ENCODE measurements around the gene SLC2A9. TPM values are rescaled to one million over a fixed set of nuclear protein-coding genes. Genes with fewer than 3 reads are reported as not detected.

Gene SLC2A9
- polyA plus RNA-seq, 1 donor from 2014 or later, result not detected

DNA sequence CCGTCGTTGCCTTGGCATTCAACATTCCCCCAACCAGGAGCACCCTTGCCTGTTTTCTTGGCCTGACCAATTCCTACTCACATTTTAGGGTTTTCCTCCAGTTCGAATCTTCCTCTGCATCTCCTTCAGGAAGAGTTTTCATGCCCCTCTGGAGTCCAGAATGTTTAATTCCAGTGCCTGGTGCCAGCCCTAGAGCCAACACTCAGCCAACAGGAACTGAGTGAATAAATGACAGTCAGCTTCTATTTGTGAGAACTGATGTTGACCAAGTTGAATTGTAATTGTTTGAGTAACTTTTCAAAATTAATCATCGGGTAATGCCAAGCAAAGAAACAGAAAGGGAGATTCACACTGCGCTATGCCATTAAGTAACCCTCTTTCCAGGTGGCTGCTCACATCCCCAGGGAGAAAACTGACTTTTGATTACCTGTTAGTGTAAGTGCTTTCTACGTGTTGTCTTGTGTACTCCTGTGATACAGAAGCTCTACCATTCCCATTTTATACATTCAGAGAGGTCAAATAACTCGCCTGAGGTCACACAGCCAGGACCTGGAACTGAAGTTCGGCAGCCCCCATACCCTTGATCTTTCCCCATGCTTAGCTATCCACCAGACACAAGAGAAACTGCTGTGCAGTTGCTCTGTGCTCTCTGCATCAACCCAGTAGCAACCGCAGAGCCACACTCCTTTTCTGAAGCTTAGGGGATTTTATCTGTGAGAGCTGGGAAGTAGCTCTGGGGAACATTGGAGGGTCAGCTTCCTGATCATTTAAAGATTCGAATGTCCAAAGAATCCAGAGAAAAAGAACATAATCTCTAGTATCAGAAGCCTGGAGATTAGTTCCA, 19.0 kb upstream of the SLC2A9 start:
- no peaks in the 10 kb centered on the region for H4K20me1 ChIP-seq (ENCODE audit: insufficient read depth)
- H2AFZ ChIP-seq (ENCODE audit: low read depth, low read length), result no peak overlapping the region
- no peak overlapping the region for H3K4me2 ChIP-seq (ENCODE audit: low read length)
- H3K27ac ChIP-seq (ENCODE audit: low read length), result no peak overlapping the region
- H3K27me3 ChIP-seq (ENCODE audit: insufficient read depth, low read depth, low read length), result no peaks in the 10 kb centered on the region
- no peak overlapping the region for H3K4me3 ChIP-seq (ENCODE audit: low read length)
- TF ChIP-seq RAD21 (conservative IDR thresholded peaks at IDR 0.05) (no peak), SMC3 (conservative IDR thresholded peaks at IDR 0.05; ENCODE audit: poor library complexity) (no peak), EZH2 (IDR thresholded peaks at IDR 0.05; ENCODE audit: borderline replicate concordance, insufficient read depth, low read length, poor library complexity, severe bottlenecking) (no peak), POLR2AphosphoS5 (IDR thresholded peaks at IDR 0.05) (no peak), TAF1 (IDR thresholded peaks at IDR 0.05; ENCODE audit: low read depth) (no peak), EP300 (conservative IDR thresholded peaks at IDR 0.05; ENCODE audit: poor library complexity, severe bottlenecking) (no peak), MXI1 (conservative IDR thresholded peaks at IDR 0.05; ENCODE audit: poor library complexity, severe bottlenecking) (no peak)
- TF ChIP-seq, protein P1, sequence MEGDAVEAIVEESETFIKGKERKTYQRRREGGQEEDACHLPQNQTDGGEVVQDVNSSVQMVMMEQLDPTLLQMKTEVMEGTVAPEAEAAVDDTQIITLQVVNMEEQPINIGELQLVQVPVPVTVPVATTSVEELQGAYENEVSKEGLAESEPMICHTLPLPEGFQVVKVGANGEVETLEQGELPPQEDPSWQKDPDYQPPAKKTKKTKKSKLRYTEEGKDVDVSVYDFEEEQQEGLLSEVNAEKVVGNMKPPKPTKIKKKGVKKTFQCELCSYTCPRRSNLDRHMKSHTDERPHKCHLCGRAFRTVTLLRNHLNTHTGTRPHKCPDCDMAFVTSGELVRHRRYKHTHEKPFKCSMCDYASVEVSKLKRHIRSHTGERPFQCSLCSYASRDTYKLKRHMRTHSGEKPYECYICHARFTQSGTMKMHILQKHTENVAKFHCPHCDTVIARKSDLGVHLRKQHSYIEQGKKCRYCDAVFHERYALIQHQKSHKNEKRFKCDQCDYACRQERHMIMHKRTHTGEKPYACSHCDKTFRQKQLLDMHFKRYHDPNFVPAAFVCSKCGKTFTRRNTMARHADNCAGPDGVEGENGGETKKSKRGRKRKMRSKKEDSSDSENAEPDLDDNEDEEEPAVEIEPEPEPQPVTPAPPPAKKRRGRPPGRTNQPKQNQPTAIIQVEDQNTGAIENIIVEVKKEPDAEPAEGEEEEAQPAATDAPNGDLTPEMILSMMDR (IDR thresholded peaks at IDR 0.05; ENCODE audit: poor library complexity, severe bottlenecking), result no peak
- TF ChIP-seq, protein P2, sequence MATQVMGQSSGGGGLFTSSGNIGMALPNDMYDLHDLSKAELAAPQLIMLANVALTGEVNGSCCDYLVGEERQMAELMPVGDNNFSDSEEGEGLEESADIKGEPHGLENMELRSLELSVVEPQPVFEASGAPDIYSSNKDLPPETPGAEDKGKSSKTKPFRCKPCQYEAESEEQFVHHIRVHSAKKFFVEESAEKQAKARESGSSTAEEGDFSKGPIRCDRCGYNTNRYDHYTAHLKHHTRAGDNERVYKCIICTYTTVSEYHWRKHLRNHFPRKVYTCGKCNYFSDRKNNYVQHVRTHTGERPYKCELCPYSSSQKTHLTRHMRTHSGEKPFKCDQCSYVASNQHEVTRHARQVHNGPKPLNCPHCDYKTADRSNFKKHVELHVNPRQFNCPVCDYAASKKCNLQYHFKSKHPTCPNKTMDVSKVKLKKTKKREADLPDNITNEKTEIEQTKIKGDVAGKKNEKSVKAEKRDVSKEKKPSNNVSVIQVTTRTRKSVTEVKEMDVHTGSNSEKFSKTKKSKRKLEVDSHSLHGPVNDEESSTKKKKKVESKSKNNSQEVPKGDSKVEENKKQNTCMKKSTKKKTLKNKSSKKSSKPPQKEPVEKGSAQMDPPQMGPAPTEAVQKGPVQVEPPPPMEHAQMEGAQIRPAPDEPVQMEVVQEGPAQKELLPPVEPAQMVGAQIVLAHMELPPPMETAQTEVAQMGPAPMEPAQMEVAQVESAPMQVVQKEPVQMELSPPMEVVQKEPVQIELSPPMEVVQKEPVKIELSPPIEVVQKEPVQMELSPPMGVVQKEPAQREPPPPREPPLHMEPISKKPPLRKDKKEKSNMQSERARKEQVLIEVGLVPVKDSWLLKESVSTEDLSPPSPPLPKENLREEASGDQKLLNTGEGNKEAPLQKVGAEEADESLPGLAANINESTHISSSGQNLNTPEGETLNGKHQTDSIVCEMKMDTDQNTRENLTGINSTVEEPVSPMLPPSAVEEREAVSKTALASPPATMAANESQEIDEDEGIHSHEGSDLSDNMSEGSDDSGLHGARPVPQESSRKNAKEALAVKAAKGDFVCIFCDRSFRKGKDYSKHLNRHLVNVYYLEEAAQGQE (IDR thresholded peaks at IDR 0.05; ENCODE audit: borderline replicate concordance), result no peak
- H3K9me3 ChIP-seq (ENCODE audit: low read length), result peaks cover 6% of the 10 kb centered on the region
- no peak overlapping the region for H3K9ac ChIP-seq (ENCODE audit: low read length)
- H3F3A ChIP-seq (ENCODE audit: insufficient read depth, low read length, poor library complexity, severe bottlenecking), result no peaks in the 10 kb centered on the region
- no peaks in the 10 kb centered on the region for H3K79me2 ChIP-seq (replicated peaks; ENCODE audit: insufficient read depth, low read length)
- no peaks in the 10 kb centered on the region for H3K9me2 ChIP-seq (ENCODE audit: insufficient read depth, low read length)
- H3K36me3 ChIP-seq (ENCODE audit: insufficient read depth, low read length), result no peaks in the 10 kb centered on the region

DNA sequence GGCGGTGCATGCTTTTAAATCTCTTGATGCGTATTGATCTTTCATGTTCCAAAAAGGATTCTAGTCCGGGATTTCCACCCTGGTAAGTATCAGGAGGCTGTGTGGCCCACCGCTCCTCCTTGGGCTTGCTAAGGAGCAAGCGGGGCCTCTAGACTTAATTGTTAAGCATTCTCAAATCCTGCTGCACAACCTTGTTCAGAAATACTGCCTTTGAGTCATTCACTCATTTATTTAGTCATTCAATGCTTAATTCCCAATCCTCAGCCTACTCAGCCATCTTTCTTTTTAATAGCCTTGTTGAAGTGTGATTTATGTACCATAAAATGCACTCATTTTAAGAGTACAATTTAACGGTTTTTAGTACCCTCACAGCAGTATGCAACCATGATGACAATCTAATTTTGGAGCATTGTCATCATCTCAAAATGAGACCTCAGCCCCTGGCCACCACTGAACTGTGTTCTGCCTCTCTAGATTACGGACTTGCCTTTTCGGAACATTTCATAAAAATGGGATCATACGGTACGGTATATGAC, 15.6 kb upstream of the SLC2A9 start:
- no peak overlapping the region for H3K4me3 ChIP-seq (ENCODE audit: low read length)
- no peak overlapping the region for H3K4me2 ChIP-seq (ENCODE audit: low read length)
- no peaks in the 10 kb centered on the region for H3F3A ChIP-seq (ENCODE audit: insufficient read depth, low read length, poor library complexity, severe bottlenecking)
- H3K9me2 ChIP-seq (ENCODE audit: insufficient read depth, low read length), result no peaks in the 10 kb centered on the region
- H3K27ac ChIP-seq (ENCODE audit: low read length), result no peak overlapping the region
- no peaks in the 10 kb centered on the region for H3K27me3 ChIP-seq (ENCODE audit: insufficient read depth, low read depth, low read length)
- no peaks in the 10 kb centered on the region for H4K20me1 ChIP-seq (ENCODE audit: insufficient read depth)
- no peak overlapping the region for H3K9ac ChIP-seq (ENCODE audit: low read length)
- H3K9me3 ChIP-seq (ENCODE audit: low read length), result no peaks in the 10 kb centered on the region
- TF ChIP-seq EZH2 (IDR thresholded peaks at IDR 0.05; ENCODE audit: borderline replicate concordance, insufficient read depth, low read length, poor library complexity, severe bottlenecking), result no peak
- no peak for TF ChIP-seq MXI1 (conservative IDR thresholded peaks at IDR 0.05; ENCODE audit: poor library complexity, severe bottlenecking)
- TF ChIP-seq POLR2AphosphoS5 (IDR thresholded peaks at IDR 0.05), result no peak
- no peak for TF ChIP-seq RAD21 (conservative IDR thresholded peaks at IDR 0.05)
- no peak for TF ChIP-seq TAF1 (IDR thresholded peaks at IDR 0.05; ENCODE audit: low read depth)
- TF ChIP-seq, protein P2 (IDR thresholded peaks at IDR 0.05; ENCODE audit: borderline replicate concordance), result no peak
- no peak for TF ChIP-seq SMC3 (conservative IDR thresholded peaks at IDR 0.05; ENCODE audit: poor library complexity)
- H2AFZ ChIP-seq (ENCODE audit: low read depth, low read length), result no peak overlapping the region
- H3K79me2 ChIP-seq (replicated peaks; ENCODE audit: insufficient read depth, low read length), result no peaks in the 10 kb centered on the region
- H3K36me3 ChIP-seq (ENCODE audit: insufficient read depth, low read length), result no peaks in the 10 kb centered on the region
